Measurements from ENCODE around the gene HERC2. TPM values are rescaled to one million over a fixed set of nuclear protein-coding genes. Genes with fewer than 3 reads are reported as not detected.
"Not testable (repeated sequence)": the region's sequence is repeated elsewhere in the genome, so short reads cannot be mapped to it uniquely, and the experiment has no call there.

The HERC2 gene
- total and polyA plus RNA-seq, 12 donors = 24.9 to 63.0 (median 52.1) TPM

GRCh38 chr15:28228096-28228495 lies 93.9 kb downstream of the HERC2 start:
- Histone ChIP-seq H3K4me1 (replicated peaks in 1 of 2) (no peaks in the 10 kb centered on the region), H3K9me3 (replicated peaks in 1 of 3) (no peaks in the 10 kb centered on the region), H3K27me3 (no peaks in the 10 kb centered on the region), H3K4me3 (no peak overlapping the region), H3K36me3 (replicated peaks in 1 of 2) (peaks cover 0 to 20% of the 10 kb centered on the region in 2 donors), H3K27ac (no peak overlapping the region)
- DNase-seq = no peak
- no peak for TF ChIP-seq POLR2A (IDR thresholded peaks at IDR 0.05)
- no peak for TF ChIP-seq CTCF (IDR thresholded peaks at IDR 0.05)
- intact Hi-C loops (cut with DNase I) = no loop called here
- WGBS, 4 donors = 96 to 98% (median 97%) methylated on average over 18 of the region's 18 CpGs

GRCh38 chr15:28227303-28227702 lies 94.7 kb downstream of the HERC2 start:
- H3K4me1 ChIP-seq (replicated peaks in 1 of 2); H3K27ac ChIP-seq; H3K4me3 ChIP-seq; intact Hi-C loops (cut with DNase I); H3K9me3 ChIP-seq (replicated peaks in 1 of 3); H3K27me3 ChIP-seq: not testable (repeated sequence)
- peak in 4 of 6 experiments; percentile 34 to 46 (median 42) for TF ChIP-seq CTCF (IDR thresholded peaks at IDR 0.05)
- peaks cover 0 to 18% of the 10 kb centered on the region in 2 donors for H3K36me3 ChIP-seq (replicated peaks in 1 of 2)
- DNase-seq = peak in 6 of 7 donors; percentile 22 to 62 (median 54)
- 33 to 50% (median 46%) methylated on average over 1 of the region's 1 CpG for WGBS, 4 donors

- WGBS, 4 donors = 83 to 93% (median 88%) methylated on average over 7 of the region's 7 CpGs
- intact Hi-C loops (cut with DNase I) = not testable (repeated sequence)
Measured at GRCh38 chr15:28222612-28223011, 99.4 kb downstream of the HERC2 start.

GRCh38 chr15:28221696-28222095 lies 100.3 kb downstream of the HERC2 start:
- WGBS, 4 donors = 89 to 96% (median 91%) methylated on average over 3 to 4 of the region's 4 CpGs
- H3K27me3 ChIP-seq; intact Hi-C loops (cut with DNase I); H3K9me3 ChIP-seq (replicated peaks in 1 of 3); DNase-seq; H3K27ac ChIP-seq; H3K4me1 ChIP-seq (replicated peaks in 1 of 2); H3K4me3 ChIP-seq: not testable (repeated sequence)
- H3K36me3 ChIP-seq (replicated peaks in 1 of 2) = peaks cover 0 to 24% of the 10 kb centered on the region in 2 donors

More at GRCh38 chr15:28222612-28223011, 99.4 kb downstream of the HERC2 start:
- H3K4me3 ChIP-seq; H3K27ac ChIP-seq; H3K9me3 ChIP-seq (replicated peaks in 1 of 3); H3K27me3 ChIP-seq; H3K4me1 ChIP-seq (replicated peaks in 1 of 2); DNase-seq: not testable (repeated sequence)
- H3K36me3 ChIP-seq (replicated peaks in 1 of 2) = peaks cover 0 to 29% of the 10 kb centered on the region in 2 donors

- TF ChIP-seq POLR2A (IDR thresholded peaks at IDR 0.05) (no peak), CTCF (IDR thresholded peaks at IDR 0.05) (no peak)
- 90 to 97% (median 93%) methylated on average over 6 to 10 of the region's 10 CpGs for whole genome bisulfite sequencing, 4 donors
- intact Hi-C loops (cut with DNase I) = no loop called here
- no peaks in the 10 kb centered on the region for H3K9me3 ChIP-seq (replicated peaks in 1 of 3)
- no peak overlapping the region for H3K27ac ChIP-seq
- H3K36me3 ChIP-seq (replicated peaks in 1 of 2) = peaks cover 0 to 32% of the 10 kb centered on the region in 2 donors
- H3K4me1 ChIP-seq (replicated peaks in 1 of 2) = no peaks in the 10 kb centered on the region
- no peak for DNase-seq
- no peak overlapping the region for H3K4me3 ChIP-seq
- no peaks in the 10 kb centered on the region for H3K27me3 ChIP-seq
Measured at GRCh38 chr15:28219116-28219515, 102.9 kb downstream of the HERC2 start.

- H3K4me3 ChIP-seq; H3K27ac ChIP-seq; H3K4me1 ChIP-seq (replicated peaks in 1 of 2); H3K9me3 ChIP-seq (replicated peaks in 1 of 3); intact Hi-C loops (cut with DNase I); H3K27me3 ChIP-seq; DNase-seq: not testable (repeated sequence)
- WGBS, 4 donors = 94 to 99% (median 96%) methylated on average over 11 to 14 of the region's 14 CpGs
- H3K36me3 ChIP-seq (replicated peaks in 1 of 2) = peaks cover 0 to 39% of the 10 kb centered on the region in 2 donors
Measured at GRCh38 chr15:28216946-28217546, 104.9 kb downstream of the HERC2 start.

- H3K36me3 ChIP-seq (replicated peaks in 1 of 2) = peaks cover 0 to 45% of the 10 kb centered on the region in 2 donors
- DNase-seq; H3K27ac ChIP-seq; H3K27me3 ChIP-seq; H3K4me1 ChIP-seq (replicated peaks in 1 of 2); H3K4me3 ChIP-seq; intact Hi-C loops (cut with DNase I); H3K9me3 ChIP-seq (replicated peaks in 1 of 3): not testable (repeated sequence)
- WGBS, 4 donors = 89 to 97% (median 90%) methylated on average over 12 to 14 of the region's 14 CpGs
Measured at GRCh38 chr15:28215521-28215920, 106.5 kb downstream of the HERC2 start.

- H3K27ac ChIP-seq; intact Hi-C loops (cut with DNase I); H3K4me1 ChIP-seq (replicated peaks in 1 of 2); H3K4me3 ChIP-seq; H3K9me3 ChIP-seq (replicated peaks in 1 of 3); H3K27me3 ChIP-seq; DNase-seq: not testable (repeated sequence)
- 92 to 98% (median 97%) methylated on average over 29 to 39 of the region's 39 CpGs for WGBS, 4 donors
- H3K36me3 ChIP-seq (replicated peaks in 1 of 2) = peaks cover 0 to 33% of the 10 kb centered on the region in 2 donors
Measured at GRCh38 chr15:28214006-28214790, 107.8 kb downstream of the HERC2 start.
